SIG-M5 treated with dmso at 0.1 percent for 504 hours (cell line): Measurements from ENCODE around the gene PRKCE.

Source experiments
- DNase-seq: peaks from one replicate; lab custom pipeline; 2025; ENCODE audit not compliant: unreplicated experiment; lab: John Stamatoyannopoulos, UW

PRKCE gene

GRCh38 chr2:46091004-46091403 lies 439.5 kb downstream of the PRKCE start:
- DNase-seq = no peak

GRCh38 chr2:46091961-46092667 lies 440.6 kb downstream of the PRKCE start:
- no peak for DNase-seq

- no peak for DNase-seq
These were observed 443.2 kb downstream of the PRKCE start for GRCh38 chr2:46094689-46095088.

- DNase-seq = no peak
These were observed 444.4 kb downstream of the PRKCE start for GRCh38 chr2:46095830-46096229.

- no peak for DNase-seq
These were observed 444.8 kb downstream of the PRKCE start for GRCh38 chr2:46096260-46096659.

GRCh38 chr2:46097714-46098480 lies 446.4 kb downstream of the PRKCE start:
- DNase-seq = peak; percentile 43

- no peak for DNase-seq
These were observed 447.2 kb downstream of the PRKCE start for GRCh38 chr2:46098621-46099062.

GRCh38 chr2:46101557-46102220 lies 450.2 kb downstream of the PRKCE start:
- DNase-seq = no peak

GRCh38 chr2:46106690-46107089 lies 455.2 kb downstream of the PRKCE start:
- DNase-seq = no peak

- DNase-seq = no peak
These were observed 463.5 kb downstream of the PRKCE start for GRCh38 chr2:46114996-46115395.

GRCh38 chr2:46116150-46116549 lies 464.7 kb downstream of the PRKCE start:
- DNase-seq = no peak

- no peak for DNase-seq
These were observed 465.1 kb downstream of the PRKCE start for GRCh38 chr2:46116553-46116991.

- DNase-seq = no peak
These were observed 465.9 kb downstream of the PRKCE start for GRCh38 chr2:46117379-46117778.

GRCh38 chr2:46117994-46118393 lies 466.5 kb downstream of the PRKCE start:
- DNase-seq = no peak

- no peak for DNase-seq
These were observed 467.3 kb downstream of the PRKCE start for GRCh38 chr2:46118656-46119371.

- no peak for DNase-seq
These were observed 468.0 kb downstream of the PRKCE start for GRCh38 chr2:46119453-46119852.

GRCh38 chr2:46120792-46121555 lies 469.5 kb downstream of the PRKCE start:
- DNase-seq = no peak

- no peak for DNase-seq
These were observed 471.0 kb downstream of the PRKCE start for GRCh38 chr2:46122318-46122976.

- no peak for DNase-seq
These were observed 471.5 kb downstream of the PRKCE start for GRCh38 chr2:46123013-46123412.

GRCh38 chr2:46125798-46126197 lies 474.3 kb downstream of the PRKCE start:
- DNase-seq = no peak
